Panc1 (cell line): ENCODE measurements around the gene PTCHD4. TPM values are rescaled to one million over a fixed set of nuclear protein-coding genes. Genes with fewer than 3 reads are reported as not detected.

Source experiments
- ATAC-seq: fragments of 200-7000 bp; cut with Tn5 transposase; 2 replicates; pipeline ENCODE4 v1.9.1; 2020; ENCODE audit warnings: mild to moderate bottlenecking, moderate library complexity
- BruUV-seq: library from RNA; stranded (reverse); fragments of 400-500 nt; replicated peaks from 2 replicates; lab custom pipeline; 2021; lab: Mats Ljungman, UMichigan
- CTCF ChIA-PET: fragments of 300-600 bp; sonication (Branson Sonifier 250); formaldehyde crosslinking; loops from one replicate; lab custom pipeline; 2022; ENCODE audit warnings: antibody characterized with exemption; lab: Charles Lee
- POLR2A ChIA-PET: fragments of 300-600 bp; sonication (Branson Sonifier 250); formaldehyde crosslinking; loops from one replicate; lab custom pipeline; 2022; ENCODE audit warnings: antibody characterized with exemption; lab: Charles Lee
- DNase-seq: peaks from one replicate; pipeline ENCODE4 v3.0.0-alpha.2; 2010; ENCODE audit warnings: low read depth, low spot score
- H3K27ac ChIP-seq: 2 replicates; pipeline ENCODE4 v1.5.1; 2011; ENCODE audit warnings: mild to moderate bottlenecking, low read length, inconsistent platforms
- H3K27me3 ChIP-seq: fragments of 200-500 bp; sonication (Bioruptor generic); 2 replicates; pipeline ENCODE4 v1.6.0; 2014; ENCODE audit warnings: low read length, inconsistent platforms; ENCODE audit not compliant: control insufficient read depth, insufficient read depth
- H3K36me3 ChIP-seq: fragments of 200-500 bp; sonication (Bioruptor generic); 2 replicates; pipeline ENCODE4 v1.5.1; 2014; ENCODE audit warnings: inconsistent platforms, mild to moderate bottlenecking, low read length, moderate library complexity; ENCODE audit not compliant: control insufficient read depth, insufficient read depth
- H3K4me1 ChIP-seq: 2 replicates; pipeline ENCODE4 v1.5.1; 2011; ENCODE audit warnings: inconsistent platforms, mild to moderate bottlenecking, low read length, moderate library complexity; ENCODE audit not compliant: control insufficient read depth, insufficient read depth
- H3K4me3 ChIP-seq, 2 experiments: 2 replicates each; pipeline ENCODE4 v1.5.1; 2011 to 2012; ENCODE audit warnings: low read depth in 2 of 2, low read length in 2 of 2, mild to moderate bottlenecking in 2 of 2, inconsistent platforms in 1 of 2, moderate library complexity in 1 of 2
- H3K9me3 ChIP-seq: fragments of 200-500 bp; sonication (Bioruptor generic); 2 replicates; pipeline ENCODE4 v1.5.1; 2014; ENCODE audit warnings: low read depth, mild to moderate bottlenecking, inconsistent platforms, low read length, moderate library complexity; ENCODE audit not compliant: control insufficient read depth, insufficient read depth
- CTCF ChIP-seq: fragments of 450-650 bp; IDR thresholded peaks from 2 replicates; pipeline ENCODE4 v1.5.1; 2017; ENCODE audit warnings: mild to moderate bottlenecking
- POLR2AphosphoS5 ChIP-seq: IDR thresholded peaks from 2 replicates; pipeline ENCODE4 v1.6.1; 2012; ENCODE audit warnings: mild to moderate bottlenecking, low read depth, low read length, moderate library complexity
- SIN3A ChIP-seq: IDR thresholded peaks from 2 replicates; pipeline ENCODE4 v1.6.1; 2012; ENCODE audit warnings: low read depth, mild to moderate bottlenecking, low read length, moderate library complexity, borderline replicate concordance; ENCODE audit not compliant: insufficient read depth
- TCF7L2 ChIP-seq: IDR thresholded peaks from 2 replicates; pipeline ENCODE4 v1.6.1; 2011; ENCODE audit warnings: mild to moderate bottlenecking, low read depth, low read length, inconsistent platforms
- in situ Hi-C: cut with HindIII; loops from 2 replicates; pipeline ENCODE4 v1.10.0; 2016; ENCODE audit warnings: low sequenced_read_pairs, low pct_unique_long_range_greater_than_20kb
- intact Hi-C: fragments of 100-400 bp; cut with micrococcal nuclease; formaldehyde crosslinking; loops from one replicate; pipeline ENCODE4 v1.10.0; 2022; ENCODE audit not compliant: unreplicated experiment
- total RNA-seq: library from RNA; stranded (reverse); gene quantifications from one replicate; pipeline ENCODE4 v1.2.1, GENCODE V29; 2021; ENCODE audit not compliant: unreplicated experiment
- TF ChIP-seq, protein P1 (sequence below), 2 experiments: IDR thresholded peaks; 2 replicates each; pipeline ENCODE4 v1.6.1; 2011 to 2012; ENCODE audit warnings: low read depth in 2 of 2, control low read depth in 1 of 2, low read length in 1 of 2, mild to moderate bottlenecking in 1 of 2, moderate library complexity in 1 of 2; ENCODE audit not compliant: insufficient read depth in 1 of 2

PTCHD4 gene
- total RNA-seq, 1 experiment from 2014 or later: not detected

DNA sequence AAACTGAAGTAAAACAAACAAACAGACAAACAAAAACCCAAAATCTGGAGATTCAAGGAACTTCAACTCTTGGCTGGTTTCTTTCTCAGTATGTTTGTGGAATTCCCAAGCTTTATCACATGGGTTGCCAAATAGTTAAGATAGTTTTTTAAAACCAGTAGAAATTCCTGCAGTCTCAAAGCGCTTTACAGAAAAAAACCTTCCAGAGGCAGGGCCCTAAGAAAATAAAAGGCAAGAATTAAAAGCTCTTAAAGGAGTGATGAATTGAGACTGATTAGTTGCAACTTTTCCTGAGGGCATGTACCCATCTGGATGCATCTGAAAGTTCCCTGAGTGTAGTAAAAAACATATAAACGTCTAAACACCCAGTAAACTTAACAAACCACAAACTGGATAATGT is 25.9 kb upstream of the PTCHD4 start:
- Histone ChIP-seq H3K27me3 (no peaks in the 10 kb centered on the region), H3K36me3 (no peaks in the 10 kb centered on the region), H3K4me1 (no peaks in the 10 kb centered on the region), H3K4me3 (no peak overlapping the region), H3K27ac (no peak overlapping the region), H3K9me3 (no peaks in the 10 kb centered on the region)
- in situ Hi-C loops (no loop called here), intact Hi-C loops (no loop called here)
- ChIA-PET POLR2A (no interaction called here), CTCF (no interaction called here)
- DNase-seq (no peak), ATAC-seq (no peak)
- BruUV-seq: no TSS peak
- TF ChIP-seq TCF7L2 (no peak), POLR2AphosphoS5 (no peak), CTCF (no peak), SIN3A (no peak)
- TF ChIP-seq, protein P1, sequence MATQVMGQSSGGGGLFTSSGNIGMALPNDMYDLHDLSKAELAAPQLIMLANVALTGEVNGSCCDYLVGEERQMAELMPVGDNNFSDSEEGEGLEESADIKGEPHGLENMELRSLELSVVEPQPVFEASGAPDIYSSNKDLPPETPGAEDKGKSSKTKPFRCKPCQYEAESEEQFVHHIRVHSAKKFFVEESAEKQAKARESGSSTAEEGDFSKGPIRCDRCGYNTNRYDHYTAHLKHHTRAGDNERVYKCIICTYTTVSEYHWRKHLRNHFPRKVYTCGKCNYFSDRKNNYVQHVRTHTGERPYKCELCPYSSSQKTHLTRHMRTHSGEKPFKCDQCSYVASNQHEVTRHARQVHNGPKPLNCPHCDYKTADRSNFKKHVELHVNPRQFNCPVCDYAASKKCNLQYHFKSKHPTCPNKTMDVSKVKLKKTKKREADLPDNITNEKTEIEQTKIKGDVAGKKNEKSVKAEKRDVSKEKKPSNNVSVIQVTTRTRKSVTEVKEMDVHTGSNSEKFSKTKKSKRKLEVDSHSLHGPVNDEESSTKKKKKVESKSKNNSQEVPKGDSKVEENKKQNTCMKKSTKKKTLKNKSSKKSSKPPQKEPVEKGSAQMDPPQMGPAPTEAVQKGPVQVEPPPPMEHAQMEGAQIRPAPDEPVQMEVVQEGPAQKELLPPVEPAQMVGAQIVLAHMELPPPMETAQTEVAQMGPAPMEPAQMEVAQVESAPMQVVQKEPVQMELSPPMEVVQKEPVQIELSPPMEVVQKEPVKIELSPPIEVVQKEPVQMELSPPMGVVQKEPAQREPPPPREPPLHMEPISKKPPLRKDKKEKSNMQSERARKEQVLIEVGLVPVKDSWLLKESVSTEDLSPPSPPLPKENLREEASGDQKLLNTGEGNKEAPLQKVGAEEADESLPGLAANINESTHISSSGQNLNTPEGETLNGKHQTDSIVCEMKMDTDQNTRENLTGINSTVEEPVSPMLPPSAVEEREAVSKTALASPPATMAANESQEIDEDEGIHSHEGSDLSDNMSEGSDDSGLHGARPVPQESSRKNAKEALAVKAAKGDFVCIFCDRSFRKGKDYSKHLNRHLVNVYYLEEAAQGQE (IDR thresholded peaks at IDR 0.05; ENCODE audit: insufficient read depth in 1 of 2, low read depth in 2 of 2, low read length in 1 of 2): no peak

- Histone ChIP-seq H3K36me3 (no peaks in the 10 kb centered on the region), H3K4me1 (no peaks in the 10 kb centered on the region), H3K4me3 (no peak overlapping the region), H3K27ac (no peak overlapping the region), H3K27me3 (no peaks in the 10 kb centered on the region), H3K9me3 (no peaks in the 10 kb centered on the region)
- DNase-seq (no peak), ATAC-seq (no peak)
- ChIA-PET POLR2A (no interaction called here), CTCF (no interaction called here)
- in situ Hi-C loops: no loop called here
- BruUV-seq: no TSS peak
- intact Hi-C loops: no loop called here
- no peak for TF ChIP-seq SIN3A
- TF ChIP-seq CTCF: no peak
- TF ChIP-seq, protein P1 (IDR thresholded peaks at IDR 0.05; ENCODE audit: insufficient read depth in 1 of 2, low read depth in 2 of 2, low read length in 1 of 2): no peak
- no peak for TF ChIP-seq POLR2AphosphoS5
- no peak for TF ChIP-seq TCF7L2
These were observed 24.5 kb upstream of the PTCHD4 start for GRCh38 chr6:48135323-48136084.
